Neuronal stem cell (in vitro differentiated cells): ENCODE results near the gene MMP15.

ENCODE experiments used
- DNase-seq: peaks from one replicate; pipeline ENCODE4 v3.0.0-alpha.2; 2013; ENCODE audit warnings: low spot score
- H2AFZ ChIP-seq: one replicate; pipeline ENCODE4 v1.6.1; 2013; ENCODE audit warnings: mild to moderate bottlenecking, low read length, inconsistent platforms
- H2AK5ac ChIP-seq: 2 replicates; pipeline ENCODE4 v1.6.1; 2013; ENCODE audit warnings: low read depth, mild to moderate bottlenecking, inconsistent platforms, low read length, moderate library complexity, mixed read lengths
- H2BK120ac ChIP-seq: 2 replicates; pipeline ENCODE4 v1.6.1; 2013; ENCODE audit warnings: low read depth, mild to moderate bottlenecking, inconsistent platforms, low read length, moderate library complexity, mixed read lengths
- H2BK12ac ChIP-seq: one replicate; pipeline ENCODE4 v1.6.1; 2013; ENCODE audit warnings: low read length, inconsistent platforms
- H2BK15ac ChIP-seq: 2 replicates; pipeline ENCODE4 v1.6.1; 2013; ENCODE audit warnings: mild to moderate bottlenecking, low read length, inconsistent platforms, mixed read lengths
- H2BK5ac ChIP-seq: one replicate; pipeline ENCODE4 v1.6.1; 2013; ENCODE audit warnings: inconsistent platforms, mild to moderate bottlenecking, low read length, moderate library complexity
- H3K14ac ChIP-seq: one replicate; pipeline ENCODE4 v1.6.1; 2013; ENCODE audit warnings: low read length, inconsistent platforms
- H3K18ac ChIP-seq: 2 replicates; pipeline ENCODE4 v1.6.1; 2013; ENCODE audit warnings: low read length, inconsistent platforms
- H3K23ac ChIP-seq: 2 replicates; pipeline ENCODE4 v1.6.1; 2013; ENCODE audit warnings: low read depth, mild to moderate bottlenecking, mixed read lengths, low read length, inconsistent platforms; ENCODE audit not compliant: poor library complexity
- H3K27ac ChIP-seq: replicated peaks from 3 replicates; pipeline ENCODE4 v1.5.1; 2013; ENCODE audit warnings: low read length, inconsistent platforms
- H3K27me3 ChIP-seq, 3 experiments: 2 replicates each; pipeline ENCODE4 v1.6.1; 2013; ENCODE audit warnings: low read length in 3 of 3, mild to moderate bottlenecking in 2 of 3, inconsistent platforms in 1 of 3, low read depth in 1 of 3, mixed read lengths in 1 of 3, moderate library complexity in 1 of 3; ENCODE audit not compliant: control insufficient read depth in 3 of 3, insufficient read depth in 3 of 3
- H3K36me3 ChIP-seq, 2 donors: replicated peaks in 1 of 2; 2 replicates each; pipeline ENCODE4 v1.6.1; 2013; ENCODE audit warnings: low read length in 2 of 2; ENCODE audit not compliant: control insufficient read depth in 2 of 2, insufficient read depth in 2 of 2
- H3K4ac ChIP-seq: 2 replicates; pipeline ENCODE4 v1.6.1; 2013; ENCODE audit warnings: inconsistent platforms, mild to moderate bottlenecking, low read length, moderate library complexity
- H3K4me1 ChIP-seq, 2 donors: 1 replicate in 1 of 2; 2 replicates in 1 of 2; pipeline ENCODE4 v1.6.1; 2013; ENCODE audit warnings: low read length in 2 of 2, low read depth in 1 of 2; ENCODE audit not compliant: control insufficient read depth in 2 of 2, insufficient read depth in 1 of 2
- H3K4me2 ChIP-seq: one replicate; pipeline ENCODE4 v1.6.1; 2013; ENCODE audit warnings: mild to moderate bottlenecking, low read length, inconsistent platforms; ENCODE audit not compliant: insufficient read depth, poor library complexity, severe bottlenecking
- H3K4me3 ChIP-seq, 2 donors: 2 replicates each; pipeline ENCODE4 v1.5.1; 2013; ENCODE audit warnings: low read length in 2 of 2, mild to moderate bottlenecking in 2 of 2, inconsistent platforms in 1 of 2, moderate library complexity in 1 of 2
- H3K79me1 ChIP-seq: one replicate; pipeline ENCODE4 v1.6.1; 2013; ENCODE audit warnings: low read depth, mild to moderate bottlenecking, inconsistent platforms, low read length, moderate library complexity
- H3K9ac ChIP-seq: one replicate; pipeline ENCODE4 v1.6.1; 2013; ENCODE audit warnings: mild to moderate bottlenecking, low read depth, low read length, inconsistent platforms; ENCODE audit not compliant: poor library complexity
- H3K9me3 ChIP-seq, 2 donors: replicated peaks in 1 of 2; 2 replicates each; pipeline versions ENCODE3 to v1.6.1; 2013; ENCODE audit warnings: low read length in 2 of 2, mild to moderate bottlenecking in 2 of 2, inconsistent platforms in 1 of 2, low read depth in 1 of 2, mixed read lengths in 1 of 2, moderate library complexity in 1 of 2; ENCODE audit not compliant: control insufficient read depth in 2 of 2, insufficient read depth in 1 of 2
- H4K8ac ChIP-seq: one replicate; pipeline ENCODE4 v1.6.1; 2013; ENCODE audit warnings: low read depth, mild to moderate bottlenecking, inconsistent platforms, low read length, moderate library complexity
- H4K91ac ChIP-seq: one replicate; pipeline ENCODE4 v1.6.1; 2013; ENCODE audit warnings: low read length, low read depth, mild to moderate bottlenecking, inconsistent platforms; ENCODE audit not compliant: poor library complexity
- WGBS, 2 donors: extraction: QIAGEN DNeasy Blood & Tissue Kit; methylation state at CpG; one replicate each; pipeline ENCODE4 v1.1.7; 2013; ENCODE audit warnings: missing lambda C conversion rate in 2 of 2, mixed read lengths in 1 of 2; ENCODE audit not compliant: insufficient read length in 2 of 2, insufficient replicate concordance in 1 of 2; ENCODE audit errors: extremely low coverage in 2 of 2; 5-methylcytosine and 5-hydroxymethylcytosine counted together

MMP15 gene

GRCh38 chr16:58085584-58086251 lies 60.2 kb downstream of the MMP15 start:
- Histone ChIP-seq H3K27ac (no peak overlapping the region), H3K4me1 (peaks cover 0 to 12% of the 10 kb centered on the region in 2 donors)
- no CpG with 5 or more reads among the region's 21 CpGs for WGBS, 2 donors

GRCh38 chr16:58086381-58087208 lies 61.0 kb downstream of the MMP15 start:
- no peak overlapping the region for H3K27ac ChIP-seq

More at GRCh38 chr16:58085584-58086251, 60.2 kb downstream of the MMP15 start:
- Histone ChIP-seq H3K18ac (no peak overlapping the region), H2BK120ac (no peak overlapping the region), H3K79me1 (no peaks in the 10 kb centered on the region), H3K4me2 (no peak overlapping the region), H2AK5ac (no peak overlapping the region), H2BK12ac (no peak overlapping the region), H3K27me3 (no peaks in the 10 kb centered on the region), H2AFZ (peak overlapping the region; percentile 6), H3K9ac (no peak overlapping the region), H4K8ac (no peak overlapping the region), H3K36me3 (no peaks in the 10 kb centered on the region), H3K14ac (peak overlapping the region; percentile 56), H4K91ac (no peak overlapping the region), H3K4me3 (no peak overlapping the region), H2BK5ac (no peak overlapping the region), H3K9me3 (peaks cover 0 to 8% of the 10 kb centered on the region in 2 donors), H2BK15ac (no peak overlapping the region), H3K4ac (no peak overlapping the region), H3K23ac (no peak overlapping the region)
- no peak for DNase-seq

GRCh38 chr16:58087209-58087913 lies 61.8 kb downstream of the MMP15 start:
- Histone ChIP-seq H3K4me1 (peaks cover 0 to 12% of the 10 kb centered on the region in 2 donors), H2BK5ac (no peak overlapping the region), H3K4me3 (peak overlapping the region in 1 of 2 donors; percentile 51), H3K27me3 (peaks cover 0 to 3% (median 0%) of the 10 kb centered on the region in 3 experiments), H2BK15ac (no peak overlapping the region), H3K23ac (peak overlapping the region; percentile 8), H3K36me3 (no peaks in the 10 kb centered on the region), H4K91ac (peak overlapping the region; percentile 44), H3K27ac (no peak overlapping the region), H3K4ac (no peak overlapping the region), H2BK120ac (no peak overlapping the region), H3K9me3 (peaks cover 0 to 8% of the 10 kb centered on the region in 2 donors), H3K4me2 (no peak overlapping the region), H2AFZ (no peak overlapping the region), H3K9ac (peak overlapping the region; percentile 73), H3K18ac (no peak overlapping the region), H2AK5ac (no peak overlapping the region), H2BK12ac (peak overlapping the region; percentile 5), H3K79me1 (no peaks in the 10 kb centered on the region), H3K14ac (peak overlapping the region; percentile 17), H4K8ac (no peak overlapping the region)
- no peak for DNase-seq
- WGBS, 2 donors, result 100% methylated on average over 7 to 19 of the region's 23 CpGs

More at GRCh38 chr16:58086381-58087208, 61.0 kb downstream of the MMP15 start:
- no peak for DNase-seq
- Histone ChIP-seq H2BK5ac (no peak overlapping the region), H3K4me1 (peaks cover 0 to 12% of the 10 kb centered on the region in 2 donors), H4K91ac (peak overlapping the region; percentile 44), H3K36me3 (no peaks in the 10 kb centered on the region), H2BK15ac (no peak overlapping the region), H3K14ac (peak overlapping the region; percentile 17), H2AK5ac (no peak overlapping the region), H4K8ac (no peak overlapping the region), H2AFZ (peak overlapping the region; percentile 6), H3K9ac (no peak overlapping the region), H3K4me3 (peak overlapping the region in 1 of 2 donors; percentile 51), H3K4ac (no peak overlapping the region), H2BK120ac (no peak overlapping the region), H3K4me2 (no peak overlapping the region), H3K79me1 (no peaks in the 10 kb centered on the region), H3K23ac (no peak overlapping the region), H2BK12ac (no peak overlapping the region), H3K18ac (no peak overlapping the region), H3K27me3 (no peaks in the 10 kb centered on the region), H3K9me3 (peaks cover 0 to 8% of the 10 kb centered on the region in 2 donors)
- no CpG with 5 or more reads among the region's 19 CpGs for WGBS, 2 donors
